ENCODE data around the gene TMEM184B. TPM values are rescaled to one million over a fixed set of nuclear protein-coding genes. Genes with fewer than 3 reads are reported as not detected.

The TMEM184B gene
- polyA plus RNA-seq = 5.9 TPM

GRCh38 chr22:38272373-38273134 lies at the start of gene TMEM184B:
Gene TMEM184B (minus strand): TSS chr22:38273010. CDS start chr22:38247961, 25,049 bp downstream.
- peak within 1 kb of the TSS; percentile 93 to 99 (median 96) for H3K4me3 Mint-ChIP-seq
- H3K9me3 Mint-ChIP-seq = no peaks in the 10 kb centered on the region
- no peaks in the 10 kb centered on the region for H3K36me3 Mint-ChIP-seq
- H3K4me1 Mint-ChIP-seq = peaks cover 26 to 30% (median 29%) of the 10 kb centered on the region in 3 donors
- peaks cover 2% of the 10 kb centered on the region for H3K27me3 Mint-ChIP-seq
- H3K27ac Mint-ChIP-seq = peak within 1 kb of the TSS; percentile 91 to 98 (median 93)

- Mint-ChIP-seq H3K4me1 (peaks cover 3 to 19% (median 14%) of the 10 kb centered on the region in 3 donors), H3K4me3 (peak overlapping the region in 2 of 4 donors; percentile 40 to 68), H3K27me3 (no peaks in the 10 kb centered on the region), H3K27ac (peak overlapping the region in 1 of 3 donors; percentile 48), H3K36me3 (no peaks in the 10 kb centered on the region), H3K9me3 (no peaks in the 10 kb centered on the region)
These were observed 48.0 kb upstream of the TMEM184B start for GRCh38 chr22:38320605-38321402.

GRCh38 chr22:38318792-38319773 lies 46.3 kb upstream of the TMEM184B start:
- Mint-ChIP-seq H3K4me1 (peaks cover 17 to 36% (median 29%) of the 10 kb centered on the region in 3 donors), H3K36me3 (no peaks in the 10 kb centered on the region), H3K27ac (peak overlapping the region; percentile 63 to 97 (median 90)), H3K27me3 (no peaks in the 10 kb centered on the region), H3K9me3 (no peaks in the 10 kb centered on the region), H3K4me3 (peak overlapping the region; percentile 39 to 95 (median 66))

GRCh38 chr22:38317995-38318715 lies 45.3 kb upstream of the TMEM184B start:
- H3K27me3 Mint-ChIP-seq = no peaks in the 10 kb centered on the region
- H3K4me3 Mint-ChIP-seq = peak overlapping the region; percentile 78 to 95 (median 91)
- no peaks in the 10 kb centered on the region for H3K36me3 Mint-ChIP-seq
- H3K27ac Mint-ChIP-seq = peak overlapping the region; percentile 92 to 97 (median 93)
- H3K4me1 Mint-ChIP-seq = peaks cover 24 to 44% (median 36%) of the 10 kb centered on the region in 3 donors
- H3K9me3 Mint-ChIP-seq = no peaks in the 10 kb centered on the region

GRCh38 chr22:38317122-38317994 lies 44.5 kb upstream of the TMEM184B start, which contains the start of gene CSNK1E:
Gene CSNK1E (minus strand): TSS chr22:38317433. CDS start chr22:38314157, 3,276 bp downstream.
- no peaks in the 10 kb centered on the region for H3K9me3 Mint-ChIP-seq
- H3K4me1 Mint-ChIP-seq = peaks cover 31 to 52% (median 44%) of the 10 kb centered on the region in 3 donors
- no peaks in the 10 kb centered on the region for H3K27me3 Mint-ChIP-seq
- H3K4me3 Mint-ChIP-seq = peak within 1 kb of the TSS; percentile 82 to 99 (median 96)
- no peaks in the 10 kb centered on the region for H3K36me3 Mint-ChIP-seq
- H3K27ac Mint-ChIP-seq = peak within 1 kb of the TSS; percentile 94 to 100 (median 98)

- no peaks in the 10 kb centered on the region for H3K9me3 Mint-ChIP-seq
- H3K4me3 Mint-ChIP-seq = peak overlapping the region; percentile 82 to 99 (median 96)
- no peaks in the 10 kb centered on the region for H3K27me3 Mint-ChIP-seq
- H3K4me1 Mint-ChIP-seq = peaks cover 38 to 60% (median 52%) of the 10 kb centered on the region in 3 donors
- H3K27ac Mint-ChIP-seq = peak overlapping the region; percentile 94 to 100 (median 98)
- H3K36me3 Mint-ChIP-seq = no peaks in the 10 kb centered on the region
These were observed 43.7 kb upstream of the TMEM184B start for GRCh38 chr22:38316364-38317121.

- H3K4me3 Mint-ChIP-seq = peak overlapping the region; percentile 82 to 99 (median 96)
- H3K9me3 Mint-ChIP-seq = no peaks in the 10 kb centered on the region
- H3K4me1 Mint-ChIP-seq = peaks cover 45 to 67% (median 59%) of the 10 kb centered on the region in 3 donors
- H3K27ac Mint-ChIP-seq = peak overlapping the region; percentile 94 to 100 (median 98)
- H3K27me3 Mint-ChIP-seq = no peaks in the 10 kb centered on the region
- no peaks in the 10 kb centered on the region for H3K36me3 Mint-ChIP-seq
These were observed 43.1 kb upstream of the TMEM184B start for GRCh38 chr22:38315823-38316363.

- H3K27me3 Mint-ChIP-seq = no peaks in the 10 kb centered on the region
- H3K4me3 Mint-ChIP-seq = peak overlapping the region; percentile 82 to 99 (median 96)
- peak overlapping the region; percentile 94 to 100 (median 98) for H3K27ac Mint-ChIP-seq
- H3K9me3 Mint-ChIP-seq = no peaks in the 10 kb centered on the region
- H3K4me1 Mint-ChIP-seq = peaks cover 48 to 70% (median 64%) of the 10 kb centered on the region in 3 donors
- no peaks in the 10 kb centered on the region for H3K36me3 Mint-ChIP-seq
These were observed 42.4 kb upstream of the TMEM184B start for GRCh38 chr22:38314933-38315822.

- peak overlapping the region in 3 of 4 donors; percentile 85 to 99 (median 87) for H3K4me3 Mint-ChIP-seq
- no peaks in the 10 kb centered on the region for H3K27me3 Mint-ChIP-seq
- H3K27ac Mint-ChIP-seq = peak overlapping the region; percentile 94 to 100 (median 98)
- H3K4me1 Mint-ChIP-seq = peaks cover 48 to 69% (median 65%) of the 10 kb centered on the region in 3 donors
- H3K36me3 Mint-ChIP-seq = no peaks in the 10 kb centered on the region
- H3K9me3 Mint-ChIP-seq = no peaks in the 10 kb centered on the region
These were observed 41.5 kb upstream of the TMEM184B start for GRCh38 chr22:38314051-38314932.

- H3K27ac Mint-ChIP-seq = peak overlapping the region; percentile 94 to 100 (median 98)
- peak overlapping the region in 3 of 4 donors; percentile 49 to 99 (median 85) for H3K4me3 Mint-ChIP-seq
- H3K27me3 Mint-ChIP-seq = no peaks in the 10 kb centered on the region
- peaks cover 48 to 67% (median 65%) of the 10 kb centered on the region in 3 donors for H3K4me1 Mint-ChIP-seq
- no peaks in the 10 kb centered on the region for H3K9me3 Mint-ChIP-seq
- H3K36me3 Mint-ChIP-seq = no peaks in the 10 kb centered on the region
These were observed 40.7 kb upstream of the TMEM184B start for GRCh38 chr22:38313384-38313955.
